Hair follicular keratinocyte (primary cell): ENCODE measurements around the gene FBXO45. TPM values are rescaled to one million over a fixed set of nuclear protein-coding genes. Genes with fewer than 3 reads are reported as not detected.

ENCODE experiments used
- total RNA-seq: library from RNA; depleted of rRNA; stranded (reverse); fragments of >200 nt; gene quantifications from 2 replicates; pipeline ENCODE4 v1.2.3, GENCODE V29; 2015

Gene FBXO45
- 14.8 and 15.5 TPM in 2 replicates for total RNA-seq

GRCh38 chr3:196568246-196569002, at the start of gene FBXO45, which contains the start of gene WDR53:
Gene FBXO45, plus strand, starts transcription at chr3:196568660. Its CDS starts 325 bp downstream, at chr3:196568985.
Gene WDR53, minus strand, starts transcription at chr3:196568554. Its CDS starts 7,079 bp downstream, at chr3:196561475.

Other genes starting within 250 kb of the FBXO45 start
- gene TM4SF19, start 230.3 kb upstream of the FBXO45 start, total RNA-seq, result 2.3 and 4.7 TPM in 2 replicates
- 5.4 and 9.2 TPM in 2 replicates for gene UBXN7, start 136.2 kb upstream of the FBXO45 start, total RNA-seq
- gene RNF168, start 64.9 kb upstream of the FBXO45 start, total RNA-seq, result 9.8 and 12.5 TPM in 2 replicates
- gene SMCO1, start 53.3 kb upstream of the FBXO45 start, total RNA-seq, result 0.23 TPM in 1 of 2 replicates, not detected in the other
- gene WDR53, start 106 bp upstream of the FBXO45 start, total RNA-seq, result 8.2 and 15.1 TPM in 2 replicates
- under 0.01 and 0.04 TPM in 2 replicates for gene NRROS, start 71.0 kb downstream of the FBXO45 start, total RNA-seq
- 0.62 and 2.7 TPM in 2 replicates for gene CEP19, start 143.6 kb downstream of the FBXO45 start, total RNA-seq
- gene PIGX, start 143.7 kb downstream of the FBXO45 start, total RNA-seq, result 25.8 and 45.2 TPM in 2 replicates
- gene PAK2, start 171.2 kb downstream of the FBXO45 start, total RNA-seq, result 29.6 and 33.9 TPM in 2 replicates